HepG2 (cell line): ENCODE results near the gene MN1. TPM values are rescaled to one million over a fixed set of nuclear protein-coding genes. Genes with fewer than 3 reads are reported as not detected.

ENCODE experiments used
- ATAC-seq: fragments of 200-7000 bp; cut with Tn5 transposase; 3 replicates; pipeline ENCODE4 v1.9.1; 2020; ENCODE audit warnings: mild to moderate bottlenecking, moderate library complexity
- BruUV-seq: library from RNA; stranded (reverse); fragments of 400-500 nt; replicated peaks from 2 replicates; lab custom pipeline; 2021; lab: Mats Ljungman, UMichigan
- CTCF ChIA-PET: fragments of 300-600 bp; formaldehyde crosslinking; extraction: SDS; loops from one replicate; lab custom pipeline; 2021; ENCODE audit warnings: low total read pairs, inconsistent platforms, low intra/inter-chr PET ratio; lab: Yijun Ruan, JAX
- POLR2A ChIA-PET: fragments of 350-600 bp; sonication (Branson Sonifier 250); formaldehyde crosslinking; loops from one replicate; lab custom pipeline; 2020; ENCODE audit warnings: antibody characterized with exemption, inconsistent platforms; lab: Yijun Ruan, JAX
- DNase-seq: peaks from one replicate; pipeline ENCODE4 v3.0.0-alpha.2; 2015; ENCODE audit warnings: low spot score
- FAIRE-seq: peaks from 3 replicates; lab custom pipeline; 2011; peaks lifted over from hg19 to GRCh38; lab: Jason Lieb, UNC
- H2AFZ ChIP-seq: one replicate; pipeline ENCODE4 v1.6.1; 2011; ENCODE audit warnings: low read length, inconsistent platforms
- H3K27ac ChIP-seq: fragments of 300-600 bp; 3 replicates; pipeline ENCODE4 v1.8.0; 2011; ENCODE audit warnings: mixed run types, mild to moderate bottlenecking, mixed read lengths, low read length, inconsistent platforms; ENCODE audit not compliant: insufficient read depth; ENCODE audit errors: extremely low read length
- H3K27me3 ChIP-seq, 2 experiments: fragments of 200-600 bp in 1 of 2; 2 replicates in 1 of 2; 3 replicates in 1 of 2; pipeline versions ENCODE4 v1.6.0 to v1.8.0; 2011; ENCODE audit warnings: low read length in 2 of 2, mild to moderate bottlenecking in 2 of 2, moderate library complexity in 2 of 2, inconsistent platforms in 1 of 2; ENCODE audit not compliant: insufficient read depth in 2 of 2, control insufficient read depth in 1 of 2
- H3K36me3 ChIP-seq, 2 experiments: fragments of 200-600 bp in 1 of 2; replicated peaks in 1 of 2; 2 replicates in 1 of 2; 3 replicates in 1 of 2; pipeline versions ENCODE4 v1.5.1 to v1.8.0; 2011; ENCODE audit warnings: low read length in 2 of 2, inconsistent platforms in 1 of 2; ENCODE audit not compliant: insufficient read depth in 2 of 2, control insufficient read depth in 1 of 2
- H3K4me1 ChIP-seq: 2 replicates; pipeline ENCODE4 v1.5.1; 2012; ENCODE audit warnings: low read length, inconsistent platforms; ENCODE audit not compliant: insufficient read depth
- H3K4me2 ChIP-seq: 2 replicates; pipeline ENCODE4 v1.6.0; 2011; ENCODE audit warnings: low read depth, low read length, inconsistent platforms
- H3K4me3 ChIP-seq, 3 experiments: fragments of 200-600 bp in 1 of 3; sonication (generic), shearing (Covaris generic) in 1 of 3; replicated peaks in 1 of 3; 2 replicates each; pipeline ENCODE4 v1.5.1; 2011 to 2016; ENCODE audit warnings: low read length in 3 of 3, inconsistent platforms in 2 of 3, low read depth in 2 of 3, mild to moderate bottlenecking in 2 of 3, control low read depth in 1 of 3, mixed read lengths in 1 of 3; ENCODE audit not compliant: insufficient read depth in 1 of 3
- H3K79me2 ChIP-seq: one replicate; pipeline ENCODE4 v1.6.1; 2011; ENCODE audit warnings: low read length, inconsistent platforms; ENCODE audit not compliant: insufficient read depth
- H3K9ac ChIP-seq: 2 replicates; pipeline ENCODE4 v1.6.0; 2011; ENCODE audit warnings: mild to moderate bottlenecking, low read depth, low read length, inconsistent platforms; ENCODE audit not compliant: insufficient read depth
- H3K9me3 ChIP-seq: 2 replicates; pipeline ENCODE4 v1.5.1; 2012; ENCODE audit warnings: mild to moderate bottlenecking, low read length
- H4K20me1 ChIP-seq: 2 replicates; pipeline ENCODE4 v1.6.0; 2011; ENCODE audit warnings: inconsistent platforms, mild to moderate bottlenecking, low read length, moderate library complexity; ENCODE audit not compliant: insufficient read depth
- MAF1 ChIP-seq: sonication (generic); formaldehyde crosslinking; IDR thresholded peaks from 2 replicates; pipeline ENCODE4 v1.5.0; 2020; ENCODE audit warnings: missing genetic modification reagents, borderline replicate concordance
- RNF2 ChIP-seq: fragments of 450-650 bp; conservative IDR thresholded peaks from 2 replicates; pipeline ENCODE4 v1.6.1; 2016; ENCODE audit warnings: low read depth
- ZNF292 ChIP-seq: sonication (generic); formaldehyde crosslinking; IDR thresholded peaks from 2 replicates; pipeline ENCODE4 v1.8.1; 2022; ENCODE audit warnings: mild to moderate bottlenecking, low read depth, missing genetic modification reagents, borderline replicate concordance
- WGBS: methylation state at CpG from one replicate; pipeline ENCODE4 v1.1.6; 2017; ENCODE audit warnings: low lambda C conversion rate; 5-methylcytosine and 5-hydroxymethylcytosine counted together
- in situ Hi-C: cut with HindIII; loops from 2 replicates; pipeline ENCODE4 v1.10.0; 2017; ENCODE audit warnings: low pct_unique_long_range_greater_than_20kb; ENCODE audit not compliant: extremely low pct_ligation_motif_present
- intact Hi-C: fragments of 100-400 bp; cut with micrococcal nuclease; formaldehyde crosslinking; loops from one replicate; pipeline ENCODE4 v1.10.0; 2022; ENCODE audit not compliant: unreplicated experiment
- polyA plus RNA-seq, 8 experiments: library from polyadenylated mRNA; depleted of rRNA in 3 of 8; stranded (reverse) in 7 of 8; unstranded in 1 of 8; fragments of >200 nt; fragmentation: Illumina TruSeq in 4 of 8; extraction: Trizol in 4 of 8; gene quantifications; 2 replicates each; pipeline versions ENCODE4 v1.2.1 to v1.2.3, GENCODE V29; 2011 to 2016; ENCODE audit warnings: low read depth in 4 of 8, missing spikeins in 1 of 8, mixed read lengths in 1 of 8; ENCODE audit not compliant: insufficient read depth in 1 of 8
- total RNA-seq, 5 experiments: library from RNA; depleted of rRNA; stranded (reverse); fragments of >200 nt; fragmentation: Illumina TruSeq; extraction: Trizol; gene quantifications; 2 replicates each; pipeline ENCODE4 v1.2.3, GENCODE V29; 2016; ENCODE audit warnings: low read depth in 1 of 5
- TF ChIP-seq, protein P1 (sequence below): sonication (generic); formaldehyde crosslinking; IDR thresholded peaks from 2 replicates; pipeline ENCODE4 v1.8.0; 2023; ENCODE audit warnings: mild to moderate bottlenecking, missing genetic modification reagents
- TF ChIP-seq, protein P2 (sequence below): sonication (generic); formaldehyde crosslinking; IDR thresholded peaks from 2 replicates; pipeline ENCODE4 v1.5.0; 2020; ENCODE audit warnings: mild to moderate bottlenecking, missing genetic modification reagents
- TF ChIP-seq, protein P3 (sequence below): sonication (generic); formaldehyde crosslinking; conservative IDR thresholded peaks from 2 replicates; pipeline ENCODE4 v1.4.0; 2020; ENCODE audit warnings: missing genetic modification reagents
- TF ChIP-seq, protein P4 (sequence below): sonication (generic); formaldehyde crosslinking; IDR thresholded peaks from 2 replicates; pipeline ENCODE4 v1.5.0; 2020; ENCODE audit warnings: mild to moderate bottlenecking, missing genetic modification reagents

The MN1 gene
- total and polyA plus RNA-seq, 2 of the 13 experiments (the other 11 are each of a cell fraction or from before 2014, with no cell fraction given) = 0.01 TPM; not detected in 1

DNA sequence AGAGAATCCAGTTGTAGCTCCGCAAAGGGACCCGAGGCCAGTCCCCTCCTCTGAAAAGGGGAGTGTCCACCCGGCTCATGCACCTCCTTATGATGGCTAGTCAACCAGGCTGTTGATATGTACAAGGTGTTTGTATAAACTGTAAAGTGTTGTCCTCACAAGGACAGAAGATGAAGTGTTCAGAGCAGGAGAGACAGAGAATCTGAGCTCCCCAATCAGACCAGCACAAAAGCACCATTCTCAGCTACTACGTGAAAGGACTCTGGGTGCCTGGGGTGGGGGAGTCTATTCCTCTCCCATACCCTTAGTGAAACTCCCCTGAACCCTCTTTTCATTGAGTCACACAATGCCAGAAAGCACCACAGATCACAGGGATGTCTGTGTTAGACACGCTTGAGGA is 49.4 kb downstream of the MN1 start:
- H3K27me3 ChIP-seq = peaks cover 2 to 26% of the 10 kb centered on the region in 2 experiments; a peak in 3 of 5 replicates
- H3K4me2 ChIP-seq = no peak overlapping the region
- no peak overlapping the region for H3K27ac ChIP-seq
- WGBS = 32% methylated on average over 5 of the region's 5 CpGs
- CTCF ChIA-PET = no interaction called here
- POLR2A ChIA-PET = no interaction called here
- no peak overlapping the region for H2AFZ ChIP-seq
- no peaks in the 10 kb centered on the region for H4K20me1 ChIP-seq
- no peaks in the 10 kb centered on the region for H3K9me3 ChIP-seq
- in situ Hi-C loops (no loop called here), intact Hi-C loops (no loop called here)
- DNase-seq (no peak), ATAC-seq (no peak), FAIRE-seq (no peak)
- TF ChIP-seq, protein P1, sequence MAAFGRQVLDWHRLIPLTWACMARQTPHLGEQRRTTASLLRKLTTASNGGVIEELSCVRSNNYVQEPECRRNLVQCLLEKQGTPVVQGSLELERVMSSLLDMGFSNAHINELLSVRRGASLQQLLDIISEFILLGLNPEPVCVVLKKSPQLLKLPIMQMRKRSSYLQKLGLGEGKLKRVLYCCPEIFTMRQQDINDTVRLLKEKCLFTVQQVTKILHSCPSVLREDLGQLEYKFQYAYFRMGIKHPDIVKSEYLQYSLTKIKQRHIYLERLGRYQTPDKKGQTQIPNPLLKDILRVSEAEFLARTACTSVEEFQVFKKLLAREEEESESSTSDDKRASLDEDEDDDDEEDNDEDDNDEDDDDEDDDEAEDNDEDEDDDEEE (CRISPR knock-in tag) = no peak
- H3K4me1 ChIP-seq = peaks cover 10% of the 10 kb centered on the region
- H3K4me3 ChIP-seq = no peak overlapping the region
- no peaks in the 10 kb centered on the region for H3K36me3 ChIP-seq
- H3K9ac ChIP-seq = no peak overlapping the region
- H3K79me2 ChIP-seq = no peaks in the 10 kb centered on the region
- BruUV-seq = no TSS peak

DNA sequence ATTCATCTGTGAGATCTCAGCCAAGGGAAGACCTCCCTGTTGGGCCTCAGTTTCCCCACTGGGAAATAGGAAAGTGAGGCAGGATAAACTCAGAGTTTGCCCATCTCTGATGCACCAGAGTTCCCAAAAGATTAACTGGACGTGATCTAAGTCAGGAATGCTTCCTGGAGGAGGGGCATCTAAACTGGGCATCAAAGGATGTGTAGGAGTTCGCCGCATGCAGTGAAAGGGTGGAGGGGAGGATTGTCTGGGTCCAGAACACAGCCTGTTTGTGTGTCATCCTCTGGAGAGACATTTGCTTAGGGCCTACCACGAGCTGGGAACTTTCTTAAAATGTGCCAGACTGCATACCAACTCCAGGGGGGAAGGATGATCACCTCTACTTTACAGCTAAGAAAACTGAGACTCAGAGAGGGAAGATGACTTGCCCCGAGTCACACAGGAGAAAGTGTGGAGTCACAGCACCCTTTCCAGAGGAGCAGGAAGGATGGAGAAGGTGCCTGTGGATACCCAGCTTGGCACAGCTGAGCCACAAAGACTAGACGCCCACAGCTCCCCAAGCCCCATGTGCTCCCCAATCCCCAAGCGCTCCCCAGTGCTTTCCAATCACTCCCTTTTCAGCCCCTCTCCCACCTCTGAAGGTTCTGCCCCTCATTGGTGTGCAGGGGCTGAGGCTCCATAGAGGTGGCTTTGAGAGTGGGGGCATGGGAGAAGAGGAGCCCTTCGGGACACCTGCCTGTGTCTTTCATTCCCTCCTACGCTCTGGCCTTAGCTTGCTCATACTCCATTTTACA is 50.1 kb downstream of the MN1 start:
- Histone ChIP-seq H3K27me3 (peaks cover 2 to 26% of the 10 kb centered on the region in 2 experiments; a peak in 4 of 5 replicates), H3K79me2 (no peaks in the 10 kb centered on the region), H3K4me2 (no peak overlapping the region), H4K20me1 (no peaks in the 10 kb centered on the region), H3K9me3 (no peaks in the 10 kb centered on the region), H3K4me1 (peaks cover 6% of the 10 kb centered on the region), H3K4me3 (no peak overlapping the region), H2AFZ (no peak overlapping the region), H3K9ac (no peak overlapping the region), H3K27ac (no peak overlapping the region), H3K36me3 (no peaks in the 10 kb centered on the region)
- ChIA-PET POLR2A (no interaction called here), CTCF (no interaction called here)
- WGBS = 30% methylated on average over 9 of the region's 9 CpGs
- intact Hi-C loops = no loop called here
- ATAC-seq = no peak
- no peak for FAIRE-seq
- no TSS peak for BruUV-seq
- DNase-seq = no peak
- in situ Hi-C loops = no loop called here
- TF ChIP-seq RNF2 = no peak
- TF ChIP-seq ZNF292 (CRISPR knock-in tag) = no peak
- TF ChIP-seq, protein P2, sequence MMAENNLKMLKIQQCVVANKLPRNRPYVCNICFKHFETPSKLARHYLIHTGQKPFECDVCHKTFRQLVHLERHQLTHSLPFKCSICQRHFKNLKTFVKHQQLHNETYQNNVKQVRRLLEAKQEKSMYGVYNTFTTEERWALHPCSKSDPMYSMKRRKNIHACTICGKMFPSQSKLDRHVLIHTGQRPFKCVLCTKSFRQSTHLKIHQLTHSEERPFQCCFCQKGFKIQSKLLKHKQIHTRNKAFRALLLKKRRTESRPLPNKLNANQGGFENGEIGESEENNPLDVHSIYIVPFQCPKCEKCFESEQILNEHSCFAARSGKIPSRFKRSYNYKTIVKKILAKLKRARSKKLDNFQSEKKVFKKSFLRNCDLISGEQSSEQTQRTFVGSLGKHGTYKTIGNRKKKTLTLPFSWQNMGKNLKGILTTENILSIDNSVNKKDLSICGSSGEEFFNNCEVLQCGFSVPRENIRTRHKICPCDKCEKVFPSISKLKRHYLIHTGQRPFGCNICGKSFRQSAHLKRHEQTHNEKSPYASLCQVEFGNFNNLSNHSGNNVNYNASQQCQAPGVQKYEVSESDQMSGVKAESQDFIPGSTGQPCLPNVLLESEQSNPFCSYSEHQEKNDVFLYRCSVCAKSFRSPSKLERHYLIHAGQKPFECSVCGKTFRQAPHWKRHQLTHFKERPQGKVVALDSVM (CRISPR knock-in tag) = no peak
- TF ChIP-seq, protein P3, sequence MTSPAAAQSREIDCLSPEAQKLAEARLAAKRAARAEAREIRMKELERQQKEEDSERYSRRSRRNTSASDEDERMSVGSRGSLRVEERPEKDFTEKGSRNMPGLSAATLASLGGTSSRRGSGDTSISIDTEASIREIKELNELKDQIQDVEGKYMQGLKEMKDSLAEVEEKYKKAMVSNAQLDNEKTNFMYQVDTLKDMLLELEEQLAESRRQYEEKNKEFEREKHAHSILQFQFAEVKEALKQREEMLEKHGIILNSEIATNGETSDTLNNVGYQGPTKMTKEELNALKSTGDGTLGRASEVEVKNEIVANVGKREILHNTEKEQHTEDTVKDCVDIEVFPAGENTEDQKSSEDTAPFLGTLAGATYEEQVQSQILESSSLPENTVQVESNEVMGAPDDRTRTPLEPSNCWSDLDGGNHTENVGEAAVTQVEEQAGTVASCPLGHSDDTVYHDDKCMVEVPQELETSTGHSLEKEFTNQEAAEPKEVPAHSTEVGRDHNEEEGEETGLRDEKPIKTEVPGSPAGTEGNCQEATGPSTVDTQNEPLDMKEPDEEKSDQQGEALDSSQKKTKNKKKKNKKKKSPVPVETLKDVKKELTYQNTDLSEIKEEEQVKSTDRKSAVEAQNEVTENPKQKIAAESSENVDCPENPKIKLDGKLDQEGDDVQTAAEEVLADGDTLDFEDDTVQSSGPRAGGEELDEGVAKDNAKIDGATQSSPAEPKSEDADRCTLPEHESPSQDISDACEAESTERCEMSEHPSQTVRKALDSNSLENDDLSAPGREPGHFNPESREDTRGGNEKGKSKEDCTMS (CRISPR knock-in tag) = no peak
- TF ChIP-seq, protein P4, sequence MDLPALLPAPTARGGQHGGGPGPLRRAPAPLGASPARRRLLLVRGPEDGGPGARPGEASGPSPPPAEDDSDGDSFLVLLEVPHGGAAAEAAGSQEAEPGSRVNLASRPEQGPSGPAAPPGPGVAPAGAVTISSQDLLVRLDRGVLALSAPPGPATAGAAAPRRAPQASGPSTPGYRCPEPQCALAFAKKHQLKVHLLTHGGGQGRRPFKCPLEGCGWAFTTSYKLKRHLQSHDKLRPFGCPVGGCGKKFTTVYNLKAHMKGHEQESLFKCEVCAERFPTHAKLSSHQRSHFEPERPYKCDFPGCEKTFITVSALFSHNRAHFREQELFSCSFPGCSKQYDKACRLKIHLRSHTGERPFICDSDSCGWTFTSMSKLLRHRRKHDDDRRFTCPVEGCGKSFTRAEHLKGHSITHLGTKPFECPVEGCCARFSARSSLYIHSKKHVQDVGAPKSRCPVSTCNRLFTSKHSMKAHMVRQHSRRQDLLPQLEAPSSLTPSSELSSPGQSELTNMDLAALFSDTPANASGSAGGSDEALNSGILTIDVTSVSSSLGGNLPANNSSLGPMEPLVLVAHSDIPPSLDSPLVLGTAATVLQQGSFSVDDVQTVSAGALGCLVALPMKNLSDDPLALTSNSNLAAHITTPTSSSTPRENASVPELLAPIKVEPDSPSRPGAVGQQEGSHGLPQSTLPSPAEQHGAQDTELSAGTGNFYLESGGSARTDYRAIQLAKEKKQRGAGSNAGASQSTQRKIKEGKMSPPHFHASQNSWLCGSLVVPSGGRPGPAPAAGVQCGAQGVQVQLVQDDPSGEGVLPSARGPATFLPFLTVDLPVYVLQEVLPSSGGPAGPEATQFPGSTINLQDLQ (CRISPR knock-in tag) = no peak
- no peak for TF ChIP-seq MAF1 (CRISPR knock-in tag)
